HG03025 (cell line): Measurements from ENCODE around the gene PSMD9.

Source experiments
- ATAC-seq: cut with Tn5 transposase; IDR thresholded peaks from one replicate; pipeline ENCODE4 v1.9.1; 2021; ENCODE audit warnings: mild to moderate bottlenecking, moderate library complexity; ENCODE audit not compliant: unreplicated experiment, low FRiP score

PSMD9 gene

GRCh38 chr12:121949648-121950397, 61.2 kb downstream of the PSMD9 start:
- ATAC-seq: no peak

GRCh38 chr12:121953117-121953692, 64.6 kb downstream of the PSMD9 start:
- no peak for ATAC-seq

- ATAC-seq: no peak
These were observed 65.1 kb downstream of the PSMD9 start for GRCh38 chr12:121953695-121954094.

GRCh38 chr12:121955258-121956237, 67.0 kb downstream of the PSMD9 start:
- no peak for ATAC-seq

- ATAC-seq: no peak
These were observed 69.4 kb downstream of the PSMD9 start for GRCh38 chr12:121957861-121958515.

- no peak for ATAC-seq
These were observed 70.1 kb downstream of the PSMD9 start for GRCh38 chr12:121958541-121959240.

- ATAC-seq: no peak
These were observed 72.0 kb downstream of the PSMD9 start for GRCh38 chr12:121960541-121960940.

GRCh38 chr12:121961195-121961879, 72.7 kb downstream of the PSMD9 start:
- no peak for ATAC-seq

- no peak for ATAC-seq
These were observed 74.9 kb downstream of the PSMD9 start for GRCh38 chr12:121963341-121964018.

- ATAC-seq: no peak
These were observed 76.4 kb downstream of the PSMD9 start for GRCh38 chr12:121964813-121965643.

GRCh38 chr12:121966959-121967358, 78.4 kb downstream of the PSMD9 start:
- no peak for ATAC-seq
